Suprapubic skin (tissue), 4 donors: ENCODE results near the gene S100A5. TPM values are rescaled to one million over a fixed set of nuclear protein-coding genes. Genes with fewer than 3 reads are reported as not detected.
"Not testable (repeated sequence)": the region's sequence is repeated elsewhere in the genome, so short reads cannot be mapped to it uniquely, and the experiment has no call there.

Source experiments
- DNase-seq, 2 donors: peaks; one replicate each; pipeline ENCODE4 v3.0.0-alpha.2; 2019; ENCODE audit warnings: low spot score in 2 of 2
- H3K27ac ChIP-seq: fragments of 200-600 bp; sonication (generic); one replicate; pipeline ENCODE4 v1.5.1; 2019
- H3K27me3 ChIP-seq: fragments of 200-600 bp; sonication (generic); one replicate; pipeline ENCODE4 v1.5.1; 2019
- H3K36me3 ChIP-seq: fragments of 200-600 bp; sonication (generic); one replicate; pipeline ENCODE4 v1.5.1; 2019
- H3K4me1 ChIP-seq: fragments of 200-600 bp; sonication (generic); one replicate; pipeline ENCODE4 v1.5.1; 2019
- H3K4me3 ChIP-seq: fragments of 200-600 bp; sonication (generic); one replicate; pipeline ENCODE4 v1.5.1; 2019; ENCODE audit warnings: mild to moderate bottlenecking
- H3K9me3 ChIP-seq: fragments of 200-600 bp; sonication (generic); one replicate; pipeline ENCODE4 v1.5.1; 2019
- CTCF ChIP-seq, 2 donors: fragments of 200-600 bp in 1 of 2; fragments of 450-650 bp in 1 of 2; sonication (generic) in 1 of 2; IDR thresholded peaks; one replicate each; pipeline ENCODE4 v1.5.1; 2016 to 2019; ENCODE audit warnings: antibody characterized with exemption in 2 of 2, mild to moderate bottlenecking in 1 of 2, moderate library complexity in 1 of 2
- EP300 ChIP-seq: sonication (generic); formaldehyde crosslinking; IDR thresholded peaks from one replicate; pipeline ENCODE4 v1.6.1; 2017; ENCODE audit warnings: antibody characterized with exemption
- POLR2A ChIP-seq, 2 donors: fragments of 450-650 bp; IDR thresholded peaks; one replicate each; pipeline ENCODE4 v1.6.1; 2017; ENCODE audit warnings: antibody characterized with exemption in 2 of 2, mild to moderate bottlenecking in 2 of 2, moderate library complexity in 2 of 2
- POLR2AphosphoS5 ChIP-seq, 3 donors: sonication (generic); formaldehyde crosslinking; IDR thresholded peaks; one replicate each; pipeline ENCODE4 v1.6.1; 2017; ENCODE audit warnings: antibody characterized with exemption in 3 of 3
- WGBS: methylation state at CpG from one replicate; pipeline ENCODE4 v1.1.5; 2018; 5-methylcytosine and 5-hydroxymethylcytosine counted together
- total RNA-seq, 4 donors: library from RNA; depleted of rRNA; stranded (reverse); fragments of >200 nt; gene quantifications; one replicate each; pipeline ENCODE4 v1.1.0, GENCODE V29; 2016

S100A5 gene
- not detected for total RNA-seq

GRCh38 chr1:153540394-153541361 is at the start of gene S100A5:
S100A5 (minus strand) TSS chr1:153540934; CDS start chr1:153540191, 743 bp downstream.
- Histone ChIP-seq H3K9me3 (no peaks in the 10 kb centered on the region), H3K36me3 (no peaks in the 10 kb centered on the region), H3K27ac (peak within 1 kb of the TSS; percentile 71), H3K4me1 (peaks cover 94% of the 10 kb centered on the region), H3K4me3 (no peak within 1 kb of the TSS), H3K27me3 (no peaks in the 10 kb centered on the region)
- WGBS = 56% methylated on average over 11 of the region's 11 CpGs
- DNase-seq = no peak
- no peak for TF ChIP-seq CTCF (IDR thresholded peaks at IDR 0.05)
- no peak for TF ChIP-seq POLR2A (IDR thresholded peaks at IDR 0.05)
- TF ChIP-seq POLR2AphosphoS5 (IDR thresholded peaks at IDR 0.05) = no peak
- no peak for TF ChIP-seq EP300

- no peak overlapping the region for H3K27ac ChIP-seq
- TF ChIP-seq EP300 = no peak
- no peak for TF ChIP-seq POLR2A (IDR thresholded peaks at IDR 0.05)
- no peak for TF ChIP-seq CTCF (IDR thresholded peaks at IDR 0.05)
- TF ChIP-seq POLR2AphosphoS5 (IDR thresholded peaks at IDR 0.05) = no peak
- WGBS = 76% methylated on average over 2 of the region's 2 CpGs
- H3K27me3 ChIP-seq = no peaks in the 10 kb centered on the region
- DNase-seq = no peak
- H3K36me3 ChIP-seq = no peaks in the 10 kb centered on the region
- no peak overlapping the region for H3K4me3 ChIP-seq
- H3K4me1 ChIP-seq = no peaks in the 10 kb centered on the region
- H3K9me3 ChIP-seq = no peaks in the 10 kb centered on the region
These were observed 47.7 kb upstream of the S100A5 start for GRCh38 chr1:153588482-153588881.

- not testable (repeated sequence) for H3K36me3 ChIP-seq, DNase-seq, H3K27me3 ChIP-seq, H3K27ac ChIP-seq, H3K9me3 ChIP-seq, H3K4me3 ChIP-seq, H3K4me1 ChIP-seq
- WGBS = 92% methylated on average over 10 of the region's 10 CpGs
These were observed 47.3 kb upstream of the S100A5 start for GRCh38 chr1:153588033-153588432.

GRCh38 chr1:153587314-153587713 is 46.6 kb upstream of the S100A5 start:
- 66% methylated on average over 5 of the region's 5 CpGs for WGBS
- no peaks in the 10 kb centered on the region for H3K27me3 ChIP-seq
- no peak overlapping the region for H3K4me3 ChIP-seq

GRCh38 chr1:153586347-153586746 is 45.6 kb upstream of the S100A5 start:
- Histone ChIP-seq H3K4me1 (no peaks in the 10 kb centered on the region), H3K27me3 (no peaks in the 10 kb centered on the region), H3K4me3 (no peak overlapping the region), H3K36me3 (no peaks in the 10 kb centered on the region), H3K9me3 (no peaks in the 10 kb centered on the region), H3K27ac (no peak overlapping the region)
- 29% methylated on average over 1 of the region's 1 CpG for WGBS
- no peak for DNase-seq
- no peak for TF ChIP-seq CTCF (IDR thresholded peaks at IDR 0.05)
- TF ChIP-seq POLR2AphosphoS5 (IDR thresholded peaks at IDR 0.05) = no peak
- TF ChIP-seq EP300 = no peak
- no peak for TF ChIP-seq POLR2A (IDR thresholded peaks at IDR 0.05)

More at GRCh38 chr1:153587314-153587713, 46.6 kb upstream of the S100A5 start:
- no peak overlapping the region for H3K27ac ChIP-seq
- TF ChIP-seq CTCF (IDR thresholded peaks at IDR 0.05) (no peak), EP300 (no peak), POLR2AphosphoS5 (IDR thresholded peaks at IDR 0.05) (no peak), POLR2A (IDR thresholded peaks at IDR 0.05) (no peak)
- no peaks in the 10 kb centered on the region for H3K4me1 ChIP-seq
- no peaks in the 10 kb centered on the region for H3K36me3 ChIP-seq
- H3K9me3 ChIP-seq = no peaks in the 10 kb centered on the region
- no peak for DNase-seq
